ENCODE measurements around the gene CDX1.

Gene CDX1

GRCh38 chr5:150182774-150183173 lies 16.2 kb downstream of the CDX1 start:
- H3K4me3 ChIP-seq, result no peak overlapping the region
- DNase-seq (ENCODE audit: low spot score), result no peak
- H3K27ac ChIP-seq, result peak overlapping the region; percentile 86 to 98

GRCh38 chr5:150183436-150183835 lies 16.9 kb downstream of the CDX1 start:
- H3K4me3 ChIP-seq, result no peak overlapping the region
- TF ChIP-seq CTCF (IDR thresholded peaks at IDR 0.05), result no peak
- DNase-seq (ENCODE audit: low spot score), result no peak
- no peak overlapping the region for H3K27ac ChIP-seq

More at GRCh38 chr5:150182774-150183173, 16.2 kb downstream of the CDX1 start:
- TF ChIP-seq CTCF (IDR thresholded peaks at IDR 0.05), result no peak

- TF ChIP-seq CTCF (IDR thresholded peaks at IDR 0.05), result no peak
- no peak overlapping the region for H3K27ac ChIP-seq
- no peak for DNase-seq (ENCODE audit: low spot score)
- H3K4me3 ChIP-seq, result no peak overlapping the region
These were observed 17.4 kb downstream of the CDX1 start for GRCh38 chr5:150184006-150184405.

GRCh38 chr5:150184990-150185912 lies 18.7 kb downstream of the CDX1 start:
- no peak for TF ChIP-seq CTCF (IDR thresholded peaks at IDR 0.05)
- Histone ChIP-seq H3K27ac (no peak overlapping the region), H3K4me3 (no peak overlapping the region)
- DNase-seq (ENCODE audit: low spot score), result no peak

GRCh38 chr5:150186137-150186536 lies 19.6 kb downstream of the CDX1 start:
- Histone ChIP-seq H3K27ac (no peak overlapping the region), H3K4me3 (no peak overlapping the region)
- no peak for DNase-seq (ENCODE audit: low spot score)
- TF ChIP-seq CTCF (IDR thresholded peaks at IDR 0.05), result no peak

GRCh38 chr5:150186897-150187296 lies 20.3 kb downstream of the CDX1 start:
- H3K27ac ChIP-seq, result no peak overlapping the region

More at GRCh38 chr5:150186897-150187296, 20.3 kb downstream of the CDX1 start:
- DNase-seq (ENCODE audit: low spot score), result no peak
- no peak overlapping the region for H3K4me3 ChIP-seq
- TF ChIP-seq CTCF (IDR thresholded peaks at IDR 0.05), result no peak
